Esophagus muscularis mucosa (tissue), 3 donors: ENCODE measurements around the gene GALNT2.

Experiments used
- CTCF ChIP-seq, 3 experiments: fragments of 200-600 bp in 2 of 3; fragments of 450-650 bp in 1 of 3; sonication (generic) in 2 of 3; IDR thresholded peaks; one replicate each; pipeline ENCODE4 v1.5.1; 2017 to 2019; ENCODE audit warnings: antibody characterized with exemption in 3 of 3, mild to moderate bottlenecking in 2 of 3, moderate library complexity in 1 of 3
- POLR2A ChIP-seq: fragments of 450-650 bp; IDR thresholded peaks from one replicate; pipeline ENCODE4 v1.6.1; 2017; ENCODE audit warnings: antibody characterized with exemption, moderate library complexity, mild to moderate bottlenecking, low read depth

GRCh38 chr1:230109066-230109465 is 42.0 kb downstream of the GALNT2 start:
- no peak for TF ChIP-seq POLR2A
- TF ChIP-seq CTCF (IDR thresholded peaks at IDR 0.05): no peak
